ENCODE data around the gene DENND5B.
"Not testable (repeated sequence)": the region's sequence is repeated elsewhere in the genome, so short reads cannot be mapped to it uniquely, and the experiment has no call there.

Gene DENND5B

DNA sequence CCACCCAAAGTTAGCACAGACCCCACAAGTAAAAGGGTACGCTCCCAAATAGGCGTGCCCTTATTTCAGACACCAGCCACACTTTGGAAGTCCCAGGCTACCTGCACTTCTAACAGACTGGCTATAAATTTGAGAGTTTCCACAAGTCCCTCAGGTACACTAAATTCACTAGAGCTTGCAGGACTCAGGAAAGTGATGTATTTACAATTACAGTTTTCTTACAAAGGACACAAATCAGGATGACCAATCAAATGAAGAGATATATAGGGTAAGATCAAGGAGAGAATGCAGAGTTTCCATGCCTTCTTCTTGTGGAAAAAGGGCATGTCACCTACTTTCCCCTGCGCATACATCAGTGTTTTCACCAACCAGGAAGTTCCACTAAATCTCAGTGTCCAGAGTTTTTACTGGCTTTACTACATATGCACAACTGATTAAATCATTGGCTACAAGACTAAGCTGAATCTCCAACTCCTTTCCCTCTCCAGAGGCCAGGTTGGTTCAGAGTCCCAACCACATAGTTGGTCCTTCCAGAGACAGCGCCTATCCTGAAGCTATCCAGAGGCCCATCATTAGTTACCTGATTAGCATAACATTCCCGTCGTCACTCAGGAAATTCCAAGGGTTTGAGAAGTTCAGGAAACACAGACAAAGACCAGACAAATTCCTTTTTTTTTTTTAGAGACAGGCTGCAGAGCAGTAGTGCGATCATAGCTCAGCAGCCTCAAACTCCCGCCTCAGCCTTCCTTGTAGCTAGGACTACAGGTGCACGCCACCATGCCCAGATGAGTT, 84.2 kb downstream of the DENND5B start:
- DNase-seq (ENCODE audit: low read depth), result no peak

GRCh38 chr12:31504625-31505222, 86.2 kb downstream of the DENND5B start:
- DNase-seq (ENCODE audit: low read depth), result no peak

GRCh38 chr12:31501014-31501413, 89.9 kb downstream of the DENND5B start:
- not testable (repeated sequence) for DNase-seq (ENCODE audit: low read depth)

DNA sequence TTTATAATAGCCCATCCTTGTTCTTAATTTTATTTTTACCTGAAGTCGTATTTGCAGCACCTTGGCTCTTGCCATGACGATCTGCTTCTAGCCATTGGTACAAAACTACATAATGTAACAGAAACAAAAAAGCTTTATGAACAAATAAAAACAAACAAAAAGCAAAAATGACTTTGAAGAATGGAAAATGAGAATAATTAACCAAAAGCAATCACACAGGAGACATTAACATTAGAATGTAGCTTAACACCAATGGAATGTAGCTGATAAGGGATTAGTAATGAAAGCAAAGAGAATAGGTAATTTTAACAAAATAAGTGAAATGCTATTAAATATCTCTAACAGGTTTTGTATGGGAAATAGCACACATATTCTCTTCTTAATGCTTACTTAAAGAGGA, 91.4 kb downstream of the DENND5B start:
- no peak for DNase-seq (ENCODE audit: low read depth)

DNA sequence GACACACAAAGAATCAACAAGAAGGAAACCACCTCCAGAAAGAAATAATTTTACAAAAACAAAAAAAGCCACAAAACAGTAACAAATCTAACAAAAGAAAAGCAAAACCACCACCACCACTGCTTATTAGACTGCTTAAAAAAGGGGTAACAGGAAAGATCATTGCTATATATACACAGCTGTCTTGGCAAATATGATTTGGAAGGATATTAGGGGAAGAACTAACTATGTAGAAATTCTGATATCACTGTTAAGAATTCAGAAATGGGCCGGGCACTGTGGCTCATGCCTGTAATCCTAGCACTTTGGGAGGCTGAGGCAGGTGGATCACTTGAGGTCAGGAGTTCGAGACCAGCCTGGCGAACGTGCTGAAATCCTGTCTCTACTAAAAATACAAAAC, 92.5 kb downstream of the DENND5B start:
- no peak for DNase-seq (ENCODE audit: low read depth)

DNA sequence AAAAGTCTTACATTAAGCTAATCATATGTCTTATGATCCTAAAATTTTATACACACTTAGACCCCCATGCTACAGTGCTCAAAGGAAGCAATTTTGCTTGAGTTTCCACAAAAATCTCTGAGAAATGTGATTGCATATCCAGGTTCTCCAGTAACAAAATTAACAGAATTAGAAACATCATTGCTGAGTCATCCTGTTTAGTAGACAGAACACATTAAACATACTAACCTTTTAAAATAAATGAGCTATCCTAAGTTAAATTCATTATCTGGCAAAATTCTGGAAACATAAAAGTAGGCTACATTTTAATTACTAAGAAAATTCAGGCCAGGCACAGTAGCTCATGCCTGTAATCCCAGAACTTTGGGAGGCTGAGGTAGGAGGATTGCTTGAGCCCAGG, 94.7 kb downstream of the DENND5B start:
- no peak for DNase-seq (ENCODE audit: low read depth)

- DNase-seq (ENCODE audit: low read depth), result no peak
These were observed 96.5 kb downstream of the DENND5B start for GRCh38 chr12:31494455-31494854.

- no peak for DNase-seq (ENCODE audit: low read depth)
These were observed 98.2 kb downstream of the DENND5B start for GRCh38 chr12:31492599-31493196.

DNA sequence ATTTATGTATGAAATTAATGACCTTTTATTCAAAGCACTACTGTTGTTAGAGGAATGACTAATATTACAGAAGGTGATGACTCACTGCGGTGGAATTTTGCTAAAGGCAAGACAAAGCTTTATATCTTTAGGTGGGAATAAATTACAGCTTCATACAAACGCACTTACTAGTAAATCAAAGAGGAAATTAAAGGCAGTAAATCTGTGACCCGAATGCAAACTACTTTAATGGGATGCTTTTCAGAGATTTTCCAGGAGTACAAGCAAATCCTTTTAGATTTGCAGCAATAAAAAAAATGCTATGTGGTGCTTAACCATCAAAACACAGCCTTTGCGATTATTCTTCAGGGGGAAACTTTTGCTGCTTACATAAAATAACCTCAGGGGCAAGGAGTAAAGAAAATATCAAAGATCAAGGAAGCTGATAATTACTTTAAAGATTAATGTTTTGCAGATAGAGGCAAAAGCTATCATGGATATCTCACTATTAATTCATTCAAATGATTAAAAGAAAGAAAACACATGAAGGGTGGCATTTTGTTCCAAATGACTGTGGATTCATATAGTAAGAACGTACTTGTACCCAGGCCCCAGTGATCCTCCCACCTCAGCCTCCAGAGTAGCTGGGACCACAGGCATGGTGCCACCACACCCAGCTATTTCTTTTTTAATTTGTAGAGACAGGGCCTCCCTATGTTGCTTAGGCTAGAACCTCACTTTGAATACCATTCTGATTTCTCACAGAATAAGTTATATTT, 98.9 kb downstream of the DENND5B start:
- DNase-seq (ENCODE audit: low read depth), result no peak

DNA sequence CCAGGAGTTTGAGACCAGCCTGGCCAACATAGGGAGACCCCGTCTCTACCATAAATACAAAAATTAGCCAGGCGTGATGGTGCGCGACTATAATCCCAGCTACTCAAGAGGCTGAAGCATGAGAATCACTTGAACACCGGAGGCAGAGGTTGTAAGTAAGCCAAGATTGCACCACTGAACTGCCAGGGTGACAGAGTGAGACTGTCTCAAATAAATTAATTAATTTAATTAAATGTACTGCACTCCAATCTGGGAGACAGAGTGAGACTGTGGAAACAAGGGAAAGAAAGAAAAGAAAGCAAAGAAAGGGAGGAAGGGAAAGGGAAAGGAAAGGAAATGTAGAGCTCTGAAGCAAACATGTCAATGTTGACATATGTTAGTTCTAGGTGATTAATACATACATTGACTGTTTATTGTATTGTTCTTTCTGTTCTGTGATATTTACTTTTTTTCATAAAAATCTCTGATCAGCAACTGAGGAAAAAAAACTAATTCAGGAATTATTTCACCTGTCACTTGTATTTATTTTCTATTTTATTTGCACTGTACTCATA, 99.6 kb downstream of the DENND5B start:
- DNase-seq (ENCODE audit: low read depth), result no peak

- DNase-seq (ENCODE audit: low read depth), result no peak
These were observed 102.1 kb downstream of the DENND5B start for GRCh38 chr12:31488737-31489338.

DNA sequence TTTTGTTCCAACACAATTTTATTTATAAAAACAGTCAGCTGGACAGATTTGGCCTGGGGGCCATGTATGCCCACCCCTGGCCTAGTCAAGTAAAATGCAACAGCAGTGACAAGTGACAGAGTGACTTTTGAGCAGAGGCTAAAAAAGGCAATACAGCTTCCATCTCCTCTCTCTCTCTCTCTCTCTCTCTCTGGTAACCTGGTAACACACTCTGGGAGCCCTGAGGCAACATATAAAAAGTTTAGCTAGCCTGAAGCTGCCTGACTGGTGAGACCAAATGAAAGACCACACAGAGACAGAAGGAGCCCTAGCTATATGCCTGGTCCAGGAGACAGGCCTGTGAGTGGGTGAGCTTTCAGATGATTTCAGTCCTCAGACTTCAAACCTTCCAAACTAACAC, 105.4 kb downstream of the DENND5B start:
- DNase-seq (ENCODE audit: low read depth), result no peak

DNA sequence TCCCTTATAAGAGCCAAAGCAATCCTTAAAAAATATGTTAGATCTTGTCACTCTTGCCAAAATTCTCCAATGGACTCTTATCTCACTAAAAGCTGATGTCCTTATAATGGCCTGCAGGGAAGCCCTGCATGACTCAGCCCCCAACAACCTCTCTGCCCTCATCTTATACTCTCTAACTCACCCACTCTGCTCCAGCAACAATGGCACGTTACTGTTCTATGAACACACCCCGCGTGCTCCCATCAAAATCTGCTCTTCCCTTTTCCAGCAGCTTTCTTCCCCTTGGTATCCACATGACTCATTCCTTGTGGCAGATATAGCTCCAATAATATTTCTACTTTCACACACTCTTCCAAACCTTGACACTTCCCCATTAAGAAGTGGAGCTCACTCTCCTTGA, 108.1 kb downstream of the DENND5B start:
- no peak for DNase-seq (ENCODE audit: low read depth)

DNA sequence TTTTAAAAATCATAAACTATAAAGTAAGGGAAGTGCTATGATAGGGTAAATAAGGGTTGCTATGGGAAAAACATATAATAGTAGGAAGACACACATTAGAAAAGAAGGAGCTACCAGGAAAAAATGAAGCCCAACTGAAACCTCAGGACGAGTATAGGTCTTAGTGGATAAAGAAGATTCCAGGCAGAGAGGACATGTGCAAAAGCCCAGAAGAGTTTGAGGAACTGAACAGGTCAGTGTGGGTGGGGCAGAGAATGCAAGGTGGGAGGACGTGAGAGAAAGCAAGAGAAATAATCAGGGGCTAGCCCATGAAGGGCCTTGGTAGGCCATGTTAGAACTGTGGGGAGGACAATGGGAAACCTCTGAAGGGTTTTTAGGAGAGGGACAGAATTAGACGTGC, 109.5 kb downstream of the DENND5B start:
- DNase-seq (ENCODE audit: low read depth), result no peak

- no peak for DNase-seq (ENCODE audit: low read depth)
These were observed 111.3 kb downstream of the DENND5B start for GRCh38 chr12:31479516-31480210.

GRCh38 chr12:31478898-31479297, 112.0 kb downstream of the DENND5B start:
- DNase-seq (ENCODE audit: low read depth), result no peak

GRCh38 chr12:31478425-31478824, 112.5 kb downstream of the DENND5B start:
- DNase-seq (ENCODE audit: low read depth), result no peak

GRCh38 chr12:31477687-31478086, 113.2 kb downstream of the DENND5B start:
- no peak for DNase-seq (ENCODE audit: low read depth)

DNA sequence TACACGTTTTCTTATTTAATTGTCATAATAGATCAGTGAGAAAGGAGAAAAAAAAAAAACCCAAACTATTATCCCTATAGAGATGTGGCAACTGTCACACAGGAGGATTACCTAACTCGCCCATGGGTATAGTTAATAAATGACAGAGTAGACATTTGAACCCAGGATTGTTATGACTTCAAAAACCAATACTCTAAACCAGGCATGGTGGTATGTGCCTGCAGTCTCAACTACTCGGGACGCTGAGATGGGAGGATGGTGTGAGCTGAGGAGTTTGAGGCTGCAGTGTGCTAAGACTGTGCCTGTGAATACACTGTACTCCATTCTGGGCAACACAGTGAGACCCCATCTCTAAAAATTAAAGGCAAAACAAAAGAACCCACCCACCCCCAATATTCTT, 114.5 kb downstream of the DENND5B start:
- DNase-seq (ENCODE audit: low read depth), result no peak

DNA sequence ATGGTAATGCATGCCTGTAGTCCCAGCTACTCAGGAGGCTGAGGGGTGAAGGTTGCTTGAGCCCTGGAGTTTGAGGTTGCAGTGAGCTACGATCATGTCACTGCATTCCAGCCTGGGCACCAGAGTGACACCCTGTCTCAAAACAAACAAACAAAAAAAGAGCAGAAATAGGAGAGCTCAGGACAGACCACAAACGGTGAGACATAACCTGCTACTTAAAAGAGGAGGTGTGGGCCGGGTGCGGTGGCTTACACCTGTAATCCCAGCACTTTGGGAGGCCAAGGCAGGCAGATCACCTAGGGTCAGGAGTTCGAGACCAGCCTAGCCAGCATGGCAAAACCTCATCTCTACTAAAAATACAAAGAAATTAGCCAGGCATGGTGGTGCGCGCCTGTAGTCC, 115.3 kb downstream of the DENND5B start:
- not testable (repeated sequence) for DNase-seq (ENCODE audit: low read depth)

DNA sequence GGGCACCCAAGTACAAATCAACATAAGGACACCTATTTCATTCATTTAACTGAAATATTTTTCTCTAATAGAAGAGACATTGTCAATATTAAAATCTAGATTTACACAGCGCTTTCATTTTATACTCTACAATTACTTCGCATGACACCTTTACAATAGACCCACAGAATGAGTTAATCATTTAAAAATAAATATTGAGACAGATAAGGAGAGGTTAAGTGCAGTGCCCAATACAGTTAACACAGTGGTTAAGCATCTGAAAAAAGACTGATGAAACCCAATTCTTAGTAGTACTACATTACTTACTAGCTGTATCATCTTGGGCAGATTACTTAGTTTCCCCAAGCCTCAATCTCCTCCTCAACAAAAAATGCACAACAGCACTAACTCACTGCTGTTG, 116.2 kb downstream of the DENND5B start:
- DNase-seq (ENCODE audit: low read depth), result no peak
